ENCODE measurements around the gene RPRD1B.

- TF ChIP-seq SPI1 (IDR thresholded peaks at IDR 0.05; ENCODE audit: low read depth, low read length) (no peak), POLR2A (IDR thresholded peaks at IDR 0.05; ENCODE audit: low read depth, low read length) (no peak), TAF1 (IDR thresholded peaks at IDR 0.05; ENCODE audit: low read depth, low read length) (no peak), POLR2AphosphoS5 (IDR thresholded peaks at IDR 0.05; ENCODE audit: low read depth, low read length) (no peak), PAX5 (IDR thresholded peaks at IDR 0.05; ENCODE audit: insufficient read depth, low read length, severe bottlenecking) (no peak), POU2F2 (IDR thresholded peaks at IDR 0.05; ENCODE audit: low read depth, low read length) (no peak)
Observed at GRCh38 chr20:38117205-38117604, 83.7 kb downstream of the RPRD1B start.
